GM15510 (cell line): ENCODE measurements around the gene PPARD.

ENCODE experiments used
- POLR2A ChIP-seq: IDR thresholded peaks from 3 replicates; pipeline ENCODE4 v1.6.1; 2011; ENCODE audit warnings: borderline replicate concordance; ENCODE audit not compliant: insufficient read length; ENCODE audit errors: extremely low read depth

The PPARD gene

GRCh38 chr6:35341557-35341956 lies 801 bp upstream of the PPARD start:
- TF ChIP-seq POLR2A, result no peak

GRCh38 chr6:35343092-35343834 lies 905 bp downstream of the PPARD start:
- no peak for TF ChIP-seq POLR2A

- no peak for TF ChIP-seq POLR2A
These were observed 1.6 kb downstream of the PPARD start for GRCh38 chr6:35343835-35344550.

- TF ChIP-seq POLR2A, result no peak
These were observed 9.1 kb downstream of the PPARD start for GRCh38 chr6:35351422-35351821.

- no peak for TF ChIP-seq POLR2A
These were observed 10.4 kb downstream of the PPARD start for GRCh38 chr6:35352735-35353134.

GRCh38 chr6:35354361-35355135 lies 12.2 kb downstream of the PPARD start:
- no peak for TF ChIP-seq POLR2A

- no peak for TF ChIP-seq POLR2A
These were observed 14.0 kb downstream of the PPARD start for GRCh38 chr6:35356391-35356790.

GRCh38 chr6:35357677-35358076 lies 15.3 kb downstream of the PPARD start:
- no peak for TF ChIP-seq POLR2A

GRCh38 chr6:35358086-35358485 lies 15.7 kb downstream of the PPARD start:
- TF ChIP-seq POLR2A, result no peak

- TF ChIP-seq POLR2A, result no peak
These were observed 17.0 kb downstream of the PPARD start for GRCh38 chr6:35359346-35359743.

- no peak for TF ChIP-seq POLR2A
These were observed 17.5 kb downstream of the PPARD start for GRCh38 chr6:35359744-35360348.

- TF ChIP-seq POLR2A, result no peak
These were observed 18.2 kb downstream of the PPARD start for GRCh38 chr6:35360349-35361138.

GRCh38 chr6:35362200-35362599 lies 19.8 kb downstream of the PPARD start:
- TF ChIP-seq POLR2A, result no peak

GRCh38 chr6:35363293-35363750 lies 21.0 kb downstream of the PPARD start:
- no peak for TF ChIP-seq POLR2A
